Measurements from ENCODE around the gene PRRC2B. TPM values are rescaled to one million over a fixed set of nuclear protein-coding genes. Genes with fewer than 3 reads are reported as not detected.

The PRRC2B gene
- total RNA-seq, 1 experiment from 2014 or later: 170 TPM

GRCh38 chr9:131433302-131433854 is 39.5 kb downstream of the PRRC2B start (continued):
- no peak for TF ChIP-seq ELF1 (IDR thresholded peaks at IDR 0.05; ENCODE audit: borderline replicate concordance, low read depth)
- TF ChIP-seq RAD21 (IDR thresholded peaks at IDR 0.05; ENCODE audit: low read depth): no peak
- TF ChIP-seq ZFX (IDR thresholded peaks at IDR 0.05): no peak
- TF ChIP-seq SP1 (IDR thresholded peaks at IDR 0.05; ENCODE audit: low read depth): no peak
- no peak for TF ChIP-seq CTCF (IDR thresholded peaks at IDR 0.05 in 2 of 3, conservative IDR thresholded peaks at IDR 0.05 in 1 of 3; ENCODE audit: borderline replicate concordance in 1 of 3, insufficient read depth in 1 of 3, low read depth in 2 of 3, low read length in 2 of 3)

DNA sequence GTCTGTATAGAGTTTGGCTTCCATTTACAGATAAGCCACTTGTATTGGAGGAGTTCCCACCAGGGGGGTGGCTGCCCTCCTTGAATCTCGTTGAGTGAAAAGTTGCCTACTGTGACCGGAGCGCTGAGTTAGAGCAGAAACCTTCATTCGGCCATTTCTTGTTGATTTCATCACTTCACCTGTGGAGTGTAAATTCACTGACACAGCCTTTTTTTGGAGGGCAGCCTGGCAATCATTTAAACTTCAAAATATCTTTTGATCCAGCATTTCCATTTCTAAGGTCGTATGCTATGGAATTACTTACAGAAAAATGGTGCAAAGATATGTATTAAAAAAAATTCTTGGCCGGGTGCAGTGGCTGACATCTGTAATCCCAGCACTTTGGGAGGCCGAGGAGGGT is 40.8 kb downstream of the PRRC2B start:
- no peaks in the 10 kb centered on the region for H3K9me3 ChIP-seq (ENCODE audit: control insufficient read depth in 1 of 2, insufficient read depth in 1 of 2, low read depth in 1 of 2, low read length in 2 of 2)
- DNase-seq (ENCODE audit: low read depth, low spot score) (no peak), ATAC-seq (no peak)
- intact Hi-C loops (cut with micrococcal nuclease): no loop called here
- H3K4me3 ChIP-seq (replicated peaks in 1 of 2; ENCODE audit: low read depth in 1 of 2, low read length in 2 of 2): no peak overlapping the region
- no peak overlapping the region for H3K9ac ChIP-seq (ENCODE audit: low read length)
- CTCF ChIA-PET: no interaction called here
- H3K79me2 ChIP-seq (ENCODE audit: insufficient read depth, low read length): peaks cover 90% of the 10 kb centered on the region
- peaks cover 43 to 67% of the 10 kb centered on the region in 2 experiments; a peak in 3 of 4 replicates for H3K36me3 ChIP-seq (ENCODE audit: control insufficient read depth in 1 of 2, insufficient read depth in 2 of 2, low read length in 2 of 2)
- no peak overlapping the region for H3K4me2 ChIP-seq (ENCODE audit: low read length)
- H3K9me2 ChIP-seq (ENCODE audit: insufficient read depth): no peaks in the 10 kb centered on the region
- POLR2A ChIA-PET: no interaction called here
- RAD21 ChIA-PET (ENCODE audit: low non-redundant PET in 1 of 2, low total read pairs in 2 of 2, uncharacterized antibody in 2 of 2, unreplicated experiment in 2 of 2): no interaction called here
- BruUV-seq (replicated peaks): no TSS peak
- H3K27me3 ChIP-seq (ENCODE audit: insufficient read depth, low read length): no peaks in the 10 kb centered on the region
- no peak overlapping the region for H2AFZ ChIP-seq (ENCODE audit: low read depth, low read length, poor library complexity, severe bottlenecking)
- no peaks in the 10 kb centered on the region for H3K4me1 ChIP-seq (ENCODE audit: control insufficient read depth in 1 of 2, insufficient read depth in 2 of 2, low read length in 2 of 2)
- TF ChIP-seq EZH2phosphoT487 (IDR thresholded peaks at IDR 0.05; ENCODE audit: borderline replicate concordance) (no peak), EZH2 (IDR thresholded peaks at IDR 0.05) (no peak), CEBPB (IDR thresholded peaks at IDR 0.05; ENCODE audit: low read depth) (no peak), FOSL1 (IDR thresholded peaks at IDR 0.05; ENCODE audit: low read depth) (no peak), SIN3A (IDR thresholded peaks at IDR 0.05; ENCODE audit: low read depth) (no peak), CBX3 (IDR thresholded peaks at IDR 0.05; ENCODE audit: low read depth) (no peak), EGR1 (IDR thresholded peaks at IDR 0.05; ENCODE audit: low read depth) (no peak), SRF (IDR thresholded peaks at IDR 0.05; ENCODE audit: low read depth) (no peak), CTCF (IDR thresholded peaks at IDR 0.05 in 2 of 3, conservative IDR thresholded peaks at IDR 0.05 in 1 of 3; ENCODE audit: borderline replicate concordance in 1 of 3, insufficient read depth in 1 of 3, low read depth in 2 of 3, low read length in 2 of 3) (no peak), YY1 (IDR thresholded peaks at IDR 0.05; ENCODE audit: extremely low read depth, insufficient replicate concordance, low read depth, low read length) (no peak), ZFX (IDR thresholded peaks at IDR 0.05) (no peak), TCF7L2 (IDR thresholded peaks at IDR 0.05; ENCODE audit: borderline replicate concordance, extremely low read depth, insufficient read depth, insufficient read length) (no peak), POLR2AphosphoS5 (IDR thresholded peaks at IDR 0.05; ENCODE audit: low read depth, low read length) (no peak), SP1 (IDR thresholded peaks at IDR 0.05; ENCODE audit: low read depth) (no peak)
- TF ChIP-seq, protein P1, sequence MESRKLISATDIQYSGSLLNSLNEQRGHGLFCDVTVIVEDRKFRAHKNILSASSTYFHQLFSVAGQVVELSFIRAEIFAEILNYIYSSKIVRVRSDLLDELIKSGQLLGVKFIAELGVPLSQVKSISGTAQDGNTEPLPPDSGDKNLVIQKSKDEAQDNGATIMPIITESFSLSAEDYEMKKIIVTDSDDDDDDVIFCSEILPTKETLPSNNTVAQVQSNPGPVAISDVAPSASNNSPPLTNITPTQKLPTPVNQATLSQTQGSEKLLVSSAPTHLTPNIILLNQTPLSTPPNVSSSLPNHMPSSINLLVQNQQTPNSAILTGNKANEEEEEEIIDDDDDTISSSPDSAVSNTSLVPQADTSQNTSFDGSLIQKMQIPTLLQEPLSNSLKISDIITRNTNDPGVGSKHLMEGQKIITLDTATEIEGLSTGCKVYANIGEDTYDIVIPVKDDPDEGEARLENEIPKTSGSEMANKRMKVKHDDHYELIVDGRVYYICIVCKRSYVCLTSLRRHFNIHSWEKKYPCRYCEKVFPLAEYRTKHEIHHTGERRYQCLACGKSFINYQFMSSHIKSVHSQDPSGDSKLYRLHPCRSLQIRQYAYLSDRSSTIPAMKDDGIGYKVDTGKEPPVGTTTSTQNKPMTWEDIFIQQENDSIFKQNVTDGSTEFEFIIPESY (IDR thresholded peaks at IDR 0.05; ENCODE audit: extremely low read depth, insufficient replicate concordance, low read length): no peak
- TF ChIP-seq, protein P2, sequence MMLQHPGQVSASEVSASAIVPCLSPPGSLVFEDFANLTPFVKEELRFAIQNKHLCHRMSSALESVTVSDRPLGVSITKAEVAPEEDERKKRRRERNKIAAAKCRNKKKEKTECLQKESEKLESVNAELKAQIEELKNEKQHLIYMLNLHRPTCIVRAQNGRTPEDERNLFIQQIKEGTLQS (IDR thresholded peaks at IDR 0.05): no peak
- H3K27ac ChIP-seq (ENCODE audit: low read depth, low read length): no peak overlapping the region
- peaks cover 9% of the 10 kb centered on the region; the same call in 1 of the 2 replicates for H4K20me1 ChIP-seq (ENCODE audit: insufficient read depth)

All from HCT116 (cell line).